Aorta (tissue), 5 donors: Measurements from ENCODE around the gene ZNF148. TPM values are rescaled to one million over a fixed set of nuclear protein-coding genes. Genes with fewer than 3 reads are reported as not detected.

Source experiments
- ATAC-seq: fragments of 200-7000 bp; cut with Tn5 transposase; one replicate; pipeline ENCODE4 v1.9.1; 2022; ENCODE audit warnings: moderate library complexity; ENCODE audit not compliant: low FRiP score
- DNase-seq, 2 donors: peaks; one replicate each; pipeline ENCODE4 v3.0.0-alpha.2; 2020
- H3K27ac ChIP-seq, 2 donors: one replicate each; pipeline ENCODE4 v1.5.1; 2013; ENCODE audit warnings: low read length in 2 of 2, mild to moderate bottlenecking in 2 of 2, moderate library complexity in 2 of 2, control low read depth in 1 of 2, inconsistent platforms in 1 of 2, low read depth in 1 of 2
- H3K27me3 ChIP-seq, 2 donors: one replicate each; pipeline ENCODE4 v1.6.1; 2013; ENCODE audit warnings: control low read depth in 1 of 2, low read length in 1 of 2, mild to moderate bottlenecking in 1 of 2, moderate library complexity in 1 of 2; ENCODE audit not compliant: insufficient read depth in 2 of 2, control insufficient read depth in 1 of 2
- H3K36me3 ChIP-seq, 2 donors: one replicate each; pipeline ENCODE4 v1.6.1; 2013; ENCODE audit warnings: control low read depth in 1 of 2, low read length in 1 of 2, mild to moderate bottlenecking in 1 of 2; ENCODE audit not compliant: insufficient read depth in 2 of 2, control insufficient read depth in 1 of 2
- H3K4me1 ChIP-seq, 2 donors: one replicate each; pipeline ENCODE4 v1.6.1; 2013; ENCODE audit warnings: low read length in 2 of 2, control low read depth in 1 of 2, mild to moderate bottlenecking in 1 of 2, moderate library complexity in 1 of 2; ENCODE audit not compliant: insufficient read depth in 2 of 2, control insufficient read depth in 1 of 2
- H3K4me3 ChIP-seq, 2 donors: one replicate each; pipeline ENCODE4 v1.5.1; 2013; ENCODE audit warnings: low read length in 2 of 2, control low read depth in 1 of 2, mild to moderate bottlenecking in 1 of 2
- H3K9me3 ChIP-seq: one replicate; pipeline ENCODE4 v1.6.1; 2013; ENCODE audit warnings: mild to moderate bottlenecking, low read length; ENCODE audit not compliant: control insufficient read depth
- WGBS, 2 donors: extraction: QIAGEN DNeasy Blood & Tissue Kit; methylation state at CpG; one replicate each; pipeline ENCODE4 v1.1.7; 2013; 5-methylcytosine and 5-hydroxymethylcytosine counted together
- intact Hi-C, 2 donors: fragments of 100-400 bp; cut with DNase I; formaldehyde crosslinking; loops; one replicate each; pipeline versions ENCODE4 v1.14.2 to v1.15.0; 2022
- polyA plus RNA-seq, 2 donors: library from polyadenylated mRNA; stranded (reverse); fragments of 200-250 nt; gene quantifications; one replicate each; pipeline ENCODE4 v1.2.3, GENCODE V29; 2013
- total RNA-seq, 2 donors: library from RNA; stranded (reverse); fragmentation: NEBNext Ultra II Directional; extraction: Animal tissue kit (Norgen Biotek cat#: 25700); gene quantifications; one replicate each; pipeline ENCODE4 v1.2.1, GENCODE V29; 2021
- donor health status: healthy with polysubstance abuse.
- donor health status: Bipolar disorder and iron deficiency.
- donor health status: DM: no; HTN: no; CAD: no.
- donor health status: DM: no; HTN: no; CAD: no.
- donor health status: DM: yes; HTN: yes; CAD: no.

ZNF148 gene
- total and polyA plus RNA-seq, 4 donors = 5.3 to 63.8 (median 29.6) TPM

- Histone ChIP-seq H3K27ac (no peak overlapping the region), H3K4me1 (no peaks in the 10 kb centered on the region), H3K4me3 (no peak overlapping the region), H3K36me3 (no peaks in the 10 kb centered on the region), H3K9me3 (no peaks in the 10 kb centered on the region), H3K27me3 (no peaks in the 10 kb centered on the region)
- ATAC-seq (no peak), DNase-seq (no peak)
- WGBS, 2 donors = 96 to 99% methylated on average over 2 of the region's 2 CpGs
- intact Hi-C loops = no loop called here
Observed at GRCh38 chr3:125188955-125189354, 186.2 kb downstream of the ZNF148 start.

- no peak for ATAC-seq
- Histone ChIP-seq H3K36me3 (no peaks in the 10 kb centered on the region), H3K9me3 (no peaks in the 10 kb centered on the region), H3K4me3 (no peak overlapping the region), H3K27me3 (no peaks in the 10 kb centered on the region), H3K4me1 (no peaks in the 10 kb centered on the region), H3K27ac (no peak overlapping the region)
- WGBS, 2 donors = 83 to 84% methylated on average over 5 of the region's 5 CpGs
- intact Hi-C loops = no loop called here
- no peak for DNase-seq
Observed at GRCh38 chr3:125187599-125187910, 187.6 kb downstream of the ZNF148 start.

GRCh38 chr3:125186800-125187598 is 188.1 kb downstream of the ZNF148 start:
- no peak overlapping the region for H3K4me3 ChIP-seq
- WGBS, 2 donors = 96 to 97% methylated on average over 20 of the region's 20 CpGs
- ATAC-seq (no peak), DNase-seq (no peak)
- no peaks in the 10 kb centered on the region for H3K9me3 ChIP-seq
- no peaks in the 10 kb centered on the region for H3K36me3 ChIP-seq
- intact Hi-C loops = no loop called here
- no peaks in the 10 kb centered on the region for H3K4me1 ChIP-seq
- no peaks in the 10 kb centered on the region for H3K27me3 ChIP-seq
- no peak overlapping the region for H3K27ac ChIP-seq

- no peak overlapping the region for H3K27ac ChIP-seq
- H3K4me3 ChIP-seq = no peak overlapping the region
- ATAC-seq (no peak), DNase-seq (no peak)
- intact Hi-C loops = no loop called here
- WGBS, 2 donors = 21 to 22% methylated on average over 10 of the region's 10 CpGs
- H3K27me3 ChIP-seq = no peaks in the 10 kb centered on the region
- H3K4me1 ChIP-seq = no peaks in the 10 kb centered on the region
- no peaks in the 10 kb centered on the region for H3K36me3 ChIP-seq
- H3K9me3 ChIP-seq = no peaks in the 10 kb centered on the region
Observed at GRCh38 chr3:125186261-125186787, 188.8 kb downstream of the ZNF148 start.

GRCh38 chr3:125185805-125186204 is 189.3 kb downstream of the ZNF148 start:
- no peak for ATAC-seq
- Histone ChIP-seq H3K27ac (no peak overlapping the region), H3K4me3 (no peak overlapping the region), H3K36me3 (no peaks in the 10 kb centered on the region), H3K9me3 (no peaks in the 10 kb centered on the region), H3K27me3 (no peaks in the 10 kb centered on the region), H3K4me1 (no peaks in the 10 kb centered on the region)
- no peak for DNase-seq
- intact Hi-C loops = no loop called here
- 55 to 65% methylated on average over 3 of the region's 3 CpGs for WGBS, 2 donors

- Histone ChIP-seq H3K9me3 (no peaks in the 10 kb centered on the region), H3K4me3 (no peak overlapping the region), H3K4me1 (no peaks in the 10 kb centered on the region), H3K36me3 (no peaks in the 10 kb centered on the region), H3K27me3 (no peaks in the 10 kb centered on the region), H3K27ac (no peak overlapping the region)
- DNase-seq (no peak), ATAC-seq (no peak)
- 94 to 100% methylated on average over 1 of the region's 1 CpG for WGBS, 2 donors
- intact Hi-C loops = no loop called here
Observed at GRCh38 chr3:125179884-125180240, 195.3 kb downstream of the ZNF148 start.

GRCh38 chr3:125179143-125179883 is 195.8 kb downstream of the ZNF148 start:
- DNase-seq = no peak
- WGBS, 2 donors = 87 to 92% methylated on average over 3 of the region's 3 CpGs
- H3K9me3 ChIP-seq = no peaks in the 10 kb centered on the region
- no peak for ATAC-seq
- no peak overlapping the region for H3K4me3 ChIP-seq
- H3K27ac ChIP-seq = no peak overlapping the region
- intact Hi-C loops = no loop called here
- H3K27me3 ChIP-seq = no peaks in the 10 kb centered on the region
- H3K4me1 ChIP-seq = no peaks in the 10 kb centered on the region
- no peaks in the 10 kb centered on the region for H3K36me3 ChIP-seq

- Histone ChIP-seq H3K4me3 (no peak overlapping the region), H3K27me3 (no peaks in the 10 kb centered on the region), H3K27ac (no peak overlapping the region), H3K4me1 (no peaks in the 10 kb centered on the region), H3K36me3 (no peaks in the 10 kb centered on the region), H3K9me3 (no peaks in the 10 kb centered on the region)
- 96% methylated on average over 13 of the region's 13 CpGs for WGBS, 2 donors
- ATAC-seq = no peak
- intact Hi-C loops = no loop called here
- DNase-seq = no peak
Observed at GRCh38 chr3:125177746-125178145, 197.4 kb downstream of the ZNF148 start.
